H1 (cell line): ENCODE data around the gene HABP2. TPM values are rescaled to one million over a fixed set of nuclear protein-coding genes. Genes with fewer than 3 reads are reported as not detected.

Experiments used
- CTCF ChIA-PET: fragments of 300-600 bp; sonication (Branson Sonifier 250); formaldehyde crosslinking; loops from one replicate; lab custom pipeline; 2021; ENCODE audit not compliant: partially characterized antibody; lab: Charles Lee
- POLR2A ChIA-PET: fragments of 300-600 bp; sonication (Branson Sonifier 250); formaldehyde crosslinking; loops from one replicate; lab custom pipeline; 2021; ENCODE audit warnings: inconsistent platforms; ENCODE audit not compliant: partially characterized antibody; lab: Charles Lee
- DNase-seq, 2 experiments: peaks; one replicate each; pipeline versions ENCODE4 v3.0.0 to v3.0.0-alpha.2; 2010 to 2022; ENCODE audit warnings: low spot score in 2 of 2, low read depth in 1 of 2, mixed read lengths in 1 of 2
- FAIRE-seq: peaks from 2 replicates; lab custom pipeline; 2011; peaks lifted over from hg19 to GRCh38; lab: Jason Lieb, UNC
- H2AFZ ChIP-seq: 2 replicates; pipeline ENCODE4 v1.8.1; 2012; ENCODE audit warnings: low read length, inconsistent platforms
- H2AK5ac ChIP-seq: 2 replicates; pipeline ENCODE4 v1.6.1; 2013; ENCODE audit warnings: low read depth, low read length
- H2BK120ac ChIP-seq: replicated peaks from 2 replicates; pipeline ENCODE3; 2013; ENCODE audit warnings: low read depth, low read length, inconsistent platforms
- H2BK12ac ChIP-seq: 2 replicates; pipeline ENCODE4 v1.6.1; 2013; ENCODE audit warnings: low read depth, low read length
- H2BK15ac ChIP-seq: 2 replicates; pipeline ENCODE4 v1.6.1; 2013; ENCODE audit warnings: low read length
- H2BK20ac ChIP-seq: 2 replicates; pipeline ENCODE4 v1.6.1; 2013; ENCODE audit warnings: low read length
- H2BK5ac ChIP-seq: 2 replicates; pipeline ENCODE4 v1.6.1; 2013; ENCODE audit warnings: low read depth, low read length
- H3K14ac ChIP-seq: 2 replicates; pipeline ENCODE4 v1.6.1; 2013; ENCODE audit warnings: inconsistent platforms; ENCODE audit not compliant: insufficient read length
- H3K18ac ChIP-seq: 2 replicates; pipeline ENCODE4 v1.6.1; 2013; ENCODE audit warnings: low read length; ENCODE audit errors: extremely low read depth
- H3K23ac ChIP-seq: 2 replicates; pipeline ENCODE4 v1.6.1; 2013; ENCODE audit warnings: inconsistent platforms; ENCODE audit not compliant: insufficient read length
- H3K23me2 ChIP-seq: 2 replicates; pipeline ENCODE4 v1.6.1; 2013; ENCODE audit warnings: low read depth, low read length
- H3K27ac ChIP-seq: 2 replicates; pipeline ENCODE4 v1.6.1; 2011; ENCODE audit warnings: low read depth, low read length, inconsistent platforms
- H3K27me3 ChIP-seq, 4 experiments: replicated peaks in 1 of 4; 1 replicate in 1 of 4; 2 replicates in 3 of 4; pipeline versions ENCODE4 v1.6.1 to v1.8.1; 2011 to 2013; ENCODE audit warnings: low read length in 3 of 4, mild to moderate bottlenecking in 3 of 4, inconsistent platforms in 2 of 4, mixed read lengths in 2 of 4, moderate library complexity in 1 of 4; ENCODE audit not compliant: control insufficient read depth in 3 of 4, insufficient read depth in 3 of 4; ENCODE audit errors: extremely low read depth in 1 of 4
- H3K36me3 ChIP-seq, 4 experiments: 2 replicates each; pipeline versions ENCODE4 v1.6.1 to v1.8.1; 2011 to 2013; ENCODE audit warnings: mild to moderate bottlenecking in 4 of 4, low read length in 3 of 4, moderate library complexity in 2 of 4, control low read depth in 1 of 4, inconsistent platforms in 1 of 4; ENCODE audit not compliant: insufficient read depth in 4 of 4, control insufficient read depth in 2 of 4
- H3K4ac ChIP-seq: replicated peaks from 2 replicates; pipeline ENCODE3; 2013; ENCODE audit warnings: low read length, low read depth, mixed read lengths, inconsistent platforms; ENCODE audit not compliant: insufficient read length
- H3K4me1 ChIP-seq, 4 experiments: replicated peaks in 1 of 4; 1 replicate in 1 of 4; 2 replicates in 3 of 4; pipeline versions ENCODE4 v1.6.1 to v1.8.1; 2011 to 2013; ENCODE audit warnings: low read length in 3 of 4, inconsistent platforms in 2 of 4, mixed read lengths in 1 of 4; ENCODE audit not compliant: insufficient read depth in 4 of 4, control insufficient read depth in 3 of 4
- H3K4me2 ChIP-seq, 2 experiments: 2 replicates each; pipeline versions ENCODE4 v1.6.1 to v1.8.1; 2011 to 2013; ENCODE audit warnings: low read depth in 2 of 2, low read length in 2 of 2, control low read depth in 1 of 2, inconsistent platforms in 1 of 2, mild to moderate bottlenecking in 1 of 2; ENCODE audit not compliant: insufficient read depth in 1 of 2
- H3K4me3 ChIP-seq, 4 experiments: fragments of 200-600, 300-600 bp in 1 of 4; sonication (generic), shearing (Covaris generic), sonication (Bioruptor Twin) in 1 of 4; 2 replicates each; pipeline versions ENCODE4 v1.5.1 to v1.8.1; 2011 to 2016; ENCODE audit warnings: low read length in 4 of 4, low read depth in 3 of 4, control low read depth in 2 of 4, inconsistent platforms in 2 of 4, mild to moderate bottlenecking in 2 of 4, mixed read lengths in 1 of 4, moderate library complexity in 1 of 4; ENCODE audit not compliant: insufficient read depth in 2 of 4; ENCODE audit errors: extremely low read depth in 1 of 4
- H3K56ac ChIP-seq: replicated peaks from 2 replicates; pipeline ENCODE3; 2013; ENCODE audit warnings: low read depth, mild to moderate bottlenecking, mixed read lengths, low read length, inconsistent platforms; ENCODE audit not compliant: insufficient read length
- H3K79me1 ChIP-seq: 2 replicates; pipeline ENCODE4 v1.6.1; 2013; ENCODE audit warnings: low read depth, low read length, control low read depth
- H3K79me2 ChIP-seq, 2 experiments: 2 replicates each; pipeline versions ENCODE4 v1.6.1 to v1.8.1; 2012 to 2013; ENCODE audit warnings: low read length in 2 of 2, mild to moderate bottlenecking in 2 of 2, inconsistent platforms in 1 of 2; ENCODE audit not compliant: insufficient read depth in 2 of 2, control insufficient read depth in 1 of 2
- H3K9ac ChIP-seq, 4 experiments: replicated peaks in 1 of 4; 1 replicate in 1 of 4; 2 replicates in 3 of 4; pipeline versions ENCODE4 v1.6.1 to v1.8.1; 2011 to 2013; ENCODE audit warnings: low read depth in 3 of 4, low read length in 3 of 4, control low read depth in 2 of 4, mild to moderate bottlenecking in 2 of 4, moderate library complexity in 2 of 4, inconsistent platforms in 1 of 4; ENCODE audit errors: extremely low read depth in 1 of 4
- H3K9me3 ChIP-seq, 2 experiments: 2 replicates each; pipeline versions ENCODE4 v1.6.1 to v1.8.1; 2012 to 2013; ENCODE audit warnings: mild to moderate bottlenecking in 2 of 2, moderate library complexity in 2 of 2, control low read depth in 1 of 2, inconsistent platforms in 1 of 2, low read depth in 1 of 2, low read length in 1 of 2, mixed read lengths in 1 of 2; ENCODE audit not compliant: insufficient read depth in 2 of 2
- H4K20me1 ChIP-seq, 2 experiments: replicated peaks in 1 of 2; 2 replicates each; pipeline versions ENCODE3 to v1.8.1; 2011 to 2013; ENCODE audit warnings: inconsistent platforms in 2 of 2, low read length in 2 of 2, mild to moderate bottlenecking in 1 of 2; ENCODE audit not compliant: insufficient read depth in 2 of 2, control insufficient read depth in 1 of 2
- H4K5ac ChIP-seq: 2 replicates; pipeline ENCODE4 v1.6.1; 2013; ENCODE audit warnings: low read length, low read depth, mixed read lengths, inconsistent platforms; ENCODE audit not compliant: insufficient read length
- H4K8ac ChIP-seq: 2 replicates; pipeline ENCODE4 v1.8.0; 2013; ENCODE audit warnings: mild to moderate bottlenecking, moderate library complexity, low read length, inconsistent platforms; ENCODE audit not compliant: insufficient read depth; ENCODE audit errors: extremely low read depth
- H4K91ac ChIP-seq: replicated peaks from 2 replicates; pipeline ENCODE3; 2013; ENCODE audit warnings: low read length, mixed read lengths, inconsistent platforms; ENCODE audit not compliant: insufficient read length
- ATF2 ChIP-seq: IDR thresholded peaks from 2 replicates; pipeline ENCODE4 v1.6.1; 2012; ENCODE audit warnings: low read length, inconsistent platforms
- GTF2F1 ChIP-seq: IDR thresholded peaks from 2 replicates; pipeline ENCODE4 v1.6.1; 2012; ENCODE audit warnings: low read depth, low read length, improper control_type of control experiment, borderline replicate concordance
- HDAC6 ChIP-seq: IDR thresholded peaks from one replicate; pipeline ENCODE4 v1.7.1; 2012; ENCODE audit warnings: low read depth, mild to moderate bottlenecking, inconsistent platforms, low read length, moderate library complexity
- RAD21 ChIP-seq, 2 experiments: IDR thresholded peaks in 1 of 2; conservative IDR thresholded peaks in 1 of 2; 2 replicates each; pipeline ENCODE4 v1.6.1; 2011; ENCODE audit warnings: low read depth in 2 of 2, low read length in 2 of 2, improper control_type of control experiment in 1 of 2, inconsistent platforms in 1 of 2, mild to moderate bottlenecking in 1 of 2, moderate library complexity in 1 of 2
- SAP30 ChIP-seq: fragments of 300-600 bp; sonication (generic); IDR thresholded peaks from 2 replicates; pipeline ENCODE4 v1.7.1; 2012; ENCODE audit warnings: low read length, moderate library complexity, mild to moderate bottlenecking, inconsistent platforms; ENCODE audit not compliant: insufficient read depth, insufficient replicate concordance
- SIRT6 ChIP-seq: IDR thresholded peaks from one replicate; pipeline ENCODE4 v1.7.1; 2012; ENCODE audit warnings: low read length, inconsistent platforms
- WGBS, 2 experiments: shearing (Covaris generic) in 1 of 2; methylation state at CpG; one replicate each; pipeline versions ENCODE4 v1.1.6 to v1.1.7; 2013 to 2015; ENCODE audit warnings: low lambda C conversion rate in 2 of 2, mixed read lengths in 2 of 2, inconsistent platforms in 1 of 2, low coverage in 1 of 2, missing lambda C conversion rate in 1 of 2; ENCODE audit not compliant: insufficient replicate concordance in 2 of 2, insufficient coverage in 1 of 2, insufficient read length in 1 of 2; ENCODE audit errors: extremely low coverage in 1 of 2, missing lambda C conversion rate in 1 of 2; 5-methylcytosine and 5-hydroxymethylcytosine counted together
- polyA plus RNA-seq, 7 experiments: library from polyadenylated mRNA; depleted of rRNA in 3 of 7; stranded (reverse) in 5 of 7; unstranded in 2 of 7; fragments of >200 nt in 5 of 7; fragments of 200-250 nt in 2 of 7; gene quantifications; 1 replicate in 5 of 7; 2 replicates in 1 of 7; 4 replicates in 1 of 7; pipeline versions ENCODE4 v1.2.1 to v1.2.3, GENCODE V29; 2011 to 2013; ENCODE audit warnings: missing spikeins in 2 of 7, mixed read lengths in 2 of 7
- total RNA-seq: library from RNA; stranded (reverse); fragmentation: NEBNext Ultra II Directional; extraction: Animal tissue kit (Norgen Biotek cat#: 25700); gene quantifications from 2 replicates; pipeline ENCODE4 v1.2.1, GENCODE V29; 2021
- TF ChIP-seq, protein P1 (sequence below): IDR thresholded peaks from 2 replicates; pipeline ENCODE4 v1.6.1; 2011; ENCODE audit warnings: low read depth, mild to moderate bottlenecking, low read length; ENCODE audit not compliant: insufficient read depth
- TF ChIP-seq, protein P2 (sequence below), 3 experiments: IDR thresholded peaks; 1 replicate in 2 of 3; 2 replicates in 1 of 3; pipeline versions ENCODE4 v1.5.1 to v1.6.1; 2011; ENCODE audit warnings: low read length in 3 of 3, mild to moderate bottlenecking in 3 of 3, inconsistent platforms in 2 of 3, low read depth in 1 of 3, moderate library complexity in 1 of 3; ENCODE audit not compliant: insufficient read depth in 1 of 3; ENCODE audit errors: control extremely low read depth in 1 of 3

Gene HABP2
- total and polyA plus RNA-seq, 2 of the 8 experiments (the other 6 are each of a cell fraction or from before 2014, with no cell fraction given): not detected

GRCh38 chr10:113524120-113524519 lies 28.7 kb upstream of the HABP2 start:
- no peak overlapping the region for H4K5ac ChIP-seq
- H3K23me2 ChIP-seq: no peaks in the 10 kb centered on the region
- H2BK15ac ChIP-seq: no peak overlapping the region
- no peak overlapping the region for H3K18ac ChIP-seq
- no peak overlapping the region for H2BK5ac ChIP-seq
- 45% methylated on average over 3 of the region's 3 CpGs; no CpG with 5 or more reads in 1 of the 2 experiments for WGBS, 2 experiments
- H4K20me1 ChIP-seq: no peaks in the 10 kb centered on the region
- FAIRE-seq (peak; percentile 69), DNase-seq (no peak)
- H2BK12ac ChIP-seq: no peak overlapping the region
- no peak overlapping the region for H3K4ac ChIP-seq
- H3K9ac ChIP-seq: no peak overlapping the region
- no peak overlapping the region for H3K4me3 ChIP-seq
- H3K79me2 ChIP-seq: no peaks in the 10 kb centered on the region
- H3K79me1 ChIP-seq: no peaks in the 10 kb centered on the region
- H2BK120ac ChIP-seq: no peak overlapping the region
- H3K4me1 ChIP-seq: no peaks in the 10 kb centered on the region
- H3K14ac ChIP-seq: no peak overlapping the region
- H3K36me3 ChIP-seq: no peaks in the 10 kb centered on the region
- no peak overlapping the region for H3K56ac ChIP-seq
- no peak overlapping the region for H2BK20ac ChIP-seq
- no peak overlapping the region for H2AK5ac ChIP-seq
- peaks cover 0 to 2% (median 0%) of the 10 kb centered on the region in 4 experiments; a peak in 3 of 7 replicates for H3K27me3 ChIP-seq
- CTCF ChIA-PET: interaction anchor here (1.1 to 8.0 kb wide), 7 partner anchors 12 to 165 kb away, joined by 3 to 51 read pairs (median 12); no protein-coding TSS in a partner anchor
- H3K9me3 ChIP-seq: no peaks in the 10 kb centered on the region
- H3K4me2 ChIP-seq: no peak overlapping the region
- no peak overlapping the region for H3K23ac ChIP-seq
- no peak overlapping the region for H2AFZ ChIP-seq
- no peak overlapping the region for H3K27ac ChIP-seq
- no peak overlapping the region for H4K8ac ChIP-seq
- no peak overlapping the region for H4K91ac ChIP-seq
- POLR2A ChIA-PET: no interaction called here
- TF ChIP-seq HDAC6: no peak
- TF ChIP-seq, protein P1, sequence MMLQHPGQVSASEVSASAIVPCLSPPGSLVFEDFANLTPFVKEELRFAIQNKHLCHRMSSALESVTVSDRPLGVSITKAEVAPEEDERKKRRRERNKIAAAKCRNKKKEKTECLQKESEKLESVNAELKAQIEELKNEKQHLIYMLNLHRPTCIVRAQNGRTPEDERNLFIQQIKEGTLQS: peak; percentile 54; the same call in 1 of the 2 replicates
- TF ChIP-seq RAD21 (IDR thresholded peaks at IDR 0.05 in 1 of 2, conservative IDR thresholded peaks at IDR 0.05 in 1 of 2; ENCODE audit: low read depth in 2 of 2, low read length in 2 of 2): peak; percentile 52 to 63
- TF ChIP-seq ATF2: no peak
- TF ChIP-seq, protein P2, sequence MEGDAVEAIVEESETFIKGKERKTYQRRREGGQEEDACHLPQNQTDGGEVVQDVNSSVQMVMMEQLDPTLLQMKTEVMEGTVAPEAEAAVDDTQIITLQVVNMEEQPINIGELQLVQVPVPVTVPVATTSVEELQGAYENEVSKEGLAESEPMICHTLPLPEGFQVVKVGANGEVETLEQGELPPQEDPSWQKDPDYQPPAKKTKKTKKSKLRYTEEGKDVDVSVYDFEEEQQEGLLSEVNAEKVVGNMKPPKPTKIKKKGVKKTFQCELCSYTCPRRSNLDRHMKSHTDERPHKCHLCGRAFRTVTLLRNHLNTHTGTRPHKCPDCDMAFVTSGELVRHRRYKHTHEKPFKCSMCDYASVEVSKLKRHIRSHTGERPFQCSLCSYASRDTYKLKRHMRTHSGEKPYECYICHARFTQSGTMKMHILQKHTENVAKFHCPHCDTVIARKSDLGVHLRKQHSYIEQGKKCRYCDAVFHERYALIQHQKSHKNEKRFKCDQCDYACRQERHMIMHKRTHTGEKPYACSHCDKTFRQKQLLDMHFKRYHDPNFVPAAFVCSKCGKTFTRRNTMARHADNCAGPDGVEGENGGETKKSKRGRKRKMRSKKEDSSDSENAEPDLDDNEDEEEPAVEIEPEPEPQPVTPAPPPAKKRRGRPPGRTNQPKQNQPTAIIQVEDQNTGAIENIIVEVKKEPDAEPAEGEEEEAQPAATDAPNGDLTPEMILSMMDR (IDR thresholded peaks at IDR 0.05; ENCODE audit: control extremely low read depth in 1 of 3, insufficient read depth in 1 of 3, low read depth in 1 of 3, low read length in 3 of 3): peak; percentile 45 to 63 (median 49)
- no peak for TF ChIP-seq SIRT6
- TF ChIP-seq GTF2F1: no peak
- no peak for TF ChIP-seq SAP30
